HEK293 (cell line): ENCODE data around the gene ISL2.
A peak's percentile ranks its signal among the peaks of the same experiment; 100 is the strongest.

Experiments used
- AEBP2 ChIP-seq: fragments of 450-650 bp; formaldehyde crosslinking; IDR thresholded peaks from 2 replicates; pipeline ENCODE4 v1.5.1; 2016; ENCODE audit warnings: missing biosample characterization, missing genetic modification characterization, borderline replicate concordance
- ATF2 ChIP-seq: fragments of 450-650 bp; formaldehyde crosslinking; IDR thresholded peaks from 2 replicates; pipeline ENCODE4 v1.5.1; 2016; ENCODE audit warnings: missing biosample characterization, missing genetic modification characterization, low read depth
- GFI1B ChIP-seq: fragments of 450-650 bp; formaldehyde crosslinking; IDR thresholded peaks from 2 replicates; pipeline ENCODE4 v1.5.1; 2016; ENCODE audit warnings: missing biosample characterization, missing genetic modification characterization
- HIC1 ChIP-seq: fragments of 450-650 bp; formaldehyde crosslinking; IDR thresholded peaks from 2 replicates; pipeline ENCODE4 v1.5.1; 2016; ENCODE audit warnings: missing biosample characterization, missing genetic modification characterization
- YY2 ChIP-seq: fragments of 450-650 bp; formaldehyde crosslinking; IDR thresholded peaks from 2 replicates; pipeline ENCODE4 v1.5.1; 2016; ENCODE audit warnings: missing biosample characterization, missing genetic modification characterization
- ZBTB10 ChIP-seq: fragments of 450-650 bp; formaldehyde crosslinking; IDR thresholded peaks from 2 replicates; pipeline ENCODE4 v1.5.1; 2016; ENCODE audit warnings: missing biosample characterization, missing genetic modification characterization
- ZFP41 ChIP-seq: fragments of 450-650 bp; formaldehyde crosslinking; IDR thresholded peaks from 2 replicates; pipeline ENCODE4 v1.5.1; 2016; ENCODE audit warnings: missing biosample characterization, missing genetic modification characterization, borderline replicate concordance
- ZNF112 ChIP-seq: fragments of 450-650 bp; formaldehyde crosslinking; IDR thresholded peaks from 2 replicates; pipeline ENCODE4 v1.5.0; 2017; ENCODE audit warnings: missing biosample characterization, missing genetic modification characterization
- ZNF140 ChIP-seq: fragments of 450-650 bp; formaldehyde crosslinking; IDR thresholded peaks from 2 replicates; pipeline ENCODE4 v1.5.1; 2016; ENCODE audit warnings: missing biosample characterization, missing genetic modification characterization
- ZNF155 ChIP-seq: fragments of 450-650 bp; formaldehyde crosslinking; IDR thresholded peaks from 2 replicates; pipeline ENCODE4 v1.5.1; 2016; ENCODE audit warnings: missing biosample characterization, missing genetic modification characterization
- ZNF169 ChIP-seq: fragments of 450-650 bp; formaldehyde crosslinking; IDR thresholded peaks from 2 replicates; pipeline ENCODE4 v1.5.1; 2016; ENCODE audit warnings: missing biosample characterization, missing genetic modification characterization
- ZNF266 ChIP-seq: fragments of 450-650 bp; formaldehyde crosslinking; IDR thresholded peaks from 2 replicates; pipeline ENCODE4 v1.5.1; 2016; ENCODE audit warnings: missing biosample characterization, missing genetic modification characterization, low read depth
- ZNF311 ChIP-seq: fragments of 450-650 bp; formaldehyde crosslinking; IDR thresholded peaks from 2 replicates; pipeline ENCODE4 v1.5.1; 2017; ENCODE audit warnings: missing biosample characterization, missing genetic modification characterization, borderline replicate concordance
- ZNF324 ChIP-seq: fragments of 450-650 bp; formaldehyde crosslinking; IDR thresholded peaks from 2 replicates; pipeline ENCODE4 v1.5.1; 2016; ENCODE audit warnings: missing biosample characterization, missing genetic modification characterization
- ZNF335 ChIP-seq: fragments of 450-650 bp; formaldehyde crosslinking; conservative IDR thresholded peaks from 2 replicates; pipeline ENCODE4 v1.5.1; 2016; ENCODE audit warnings: missing biosample characterization, missing genetic modification characterization
- ZNF426 ChIP-seq: fragments of 450-650 bp; formaldehyde crosslinking; IDR thresholded peaks from 2 replicates; pipeline ENCODE4 v1.5.1; 2017; ENCODE audit warnings: missing biosample characterization, missing genetic modification characterization, mild to moderate bottlenecking, inconsistent platforms, moderate library complexity
- ZNF473 ChIP-seq: fragments of 450-650 bp; formaldehyde crosslinking; IDR thresholded peaks from 2 replicates; pipeline ENCODE4 v1.5.1; 2017; ENCODE audit warnings: missing biosample characterization, missing genetic modification characterization
- ZNF529 ChIP-seq: fragments of 450-650 bp; formaldehyde crosslinking; IDR thresholded peaks from 2 replicates; pipeline ENCODE4 v1.5.1; 2017; ENCODE audit warnings: missing genetic modification characterization, missing biosample characterization; ENCODE audit not compliant: insufficient replicate concordance
- ZNF560 ChIP-seq: fragments of 450-650 bp; formaldehyde crosslinking; IDR thresholded peaks from 2 replicates; pipeline ENCODE4 v1.5.1; 2017; ENCODE audit warnings: missing biosample characterization, missing genetic modification characterization, borderline replicate concordance
- ZNF585B ChIP-seq: fragments of 450-650 bp; formaldehyde crosslinking; IDR thresholded peaks from 2 replicates; pipeline ENCODE4 v1.5.1; 2016; ENCODE audit warnings: missing biosample characterization, missing genetic modification characterization
- ZNF624 ChIP-seq: fragments of 450-650 bp; formaldehyde crosslinking; IDR thresholded peaks from 2 replicates; pipeline ENCODE4 v1.5.1; 2017; ENCODE audit warnings: missing biosample characterization, missing genetic modification characterization
- ZNF639 ChIP-seq: fragments of 450-650 bp; formaldehyde crosslinking; IDR thresholded peaks from 2 replicates; pipeline ENCODE4 v1.5.1; 2016; ENCODE audit warnings: missing biosample characterization, missing genetic modification characterization
- ZNF747 ChIP-seq: fragments of 450-650 bp; formaldehyde crosslinking; IDR thresholded peaks from 2 replicates; pipeline ENCODE4 v1.5.1; 2016; ENCODE audit warnings: missing biosample characterization, missing genetic modification characterization

Gene ISL2

GRCh38 chr15:76336254-76337058 lies at the start of gene ISL2 (continued):
- no peak for TF ChIP-seq ZNF426 (tag by site-specific recombination)
- TF ChIP-seq ZBTB10 (tag by site-specific recombination) = peak; percentile 98
- no peak for TF ChIP-seq ZNF311
- no peak for TF ChIP-seq ZNF473
- no peak for TF ChIP-seq ZNF266 (tag by site-specific recombination)
- 0 out of 2 replicates have a peak, but pooled peaks have one; percentile 8 for TF ChIP-seq ZNF324 (tag by site-specific recombination)
- TF ChIP-seq ZNF639 (tag by site-specific recombination) = 0 out of 2 replicates have a peak, but pooled peaks have one; percentile 11
- no peak for TF ChIP-seq YY2 (tag by site-specific recombination)
- no peak for TF ChIP-seq ZNF112 (tag by site-specific recombination)
- TF ChIP-seq ZNF529 (tag by site-specific recombination) = no peak
- TF ChIP-seq ZNF747 (tag by site-specific recombination) = no peak
- peak; percentile 70; the same call in 1 of the 2 replicates for TF ChIP-seq GFI1B (tag by site-specific recombination)
- peak; percentile 77 for TF ChIP-seq HIC1 (tag by site-specific recombination)
- TF ChIP-seq ZNF585B (tag by site-specific recombination) = no peak
- no peak for TF ChIP-seq ZNF140 (tag by site-specific recombination)
- TF ChIP-seq AEBP2 (tag by site-specific recombination) = no peak
- TF ChIP-seq ZNF624 (tag by site-specific recombination) = no peak
- no peak for TF ChIP-seq ZNF169 (tag by site-specific recombination)
- no peak for TF ChIP-seq ZNF560
- no peak for TF ChIP-seq ZFP41 (tag by site-specific recombination)
- peak; percentile 60; the same call in 1 of the 2 replicates for TF ChIP-seq ZNF335 (tag by site-specific recombination)
- TF ChIP-seq ZNF155 (tag by site-specific recombination) = no peak
- peak; percentile 98 for TF ChIP-seq ATF2 (tag by site-specific recombination)
